Measurements from ENCODE around the gene MRPS31.

DNA sequence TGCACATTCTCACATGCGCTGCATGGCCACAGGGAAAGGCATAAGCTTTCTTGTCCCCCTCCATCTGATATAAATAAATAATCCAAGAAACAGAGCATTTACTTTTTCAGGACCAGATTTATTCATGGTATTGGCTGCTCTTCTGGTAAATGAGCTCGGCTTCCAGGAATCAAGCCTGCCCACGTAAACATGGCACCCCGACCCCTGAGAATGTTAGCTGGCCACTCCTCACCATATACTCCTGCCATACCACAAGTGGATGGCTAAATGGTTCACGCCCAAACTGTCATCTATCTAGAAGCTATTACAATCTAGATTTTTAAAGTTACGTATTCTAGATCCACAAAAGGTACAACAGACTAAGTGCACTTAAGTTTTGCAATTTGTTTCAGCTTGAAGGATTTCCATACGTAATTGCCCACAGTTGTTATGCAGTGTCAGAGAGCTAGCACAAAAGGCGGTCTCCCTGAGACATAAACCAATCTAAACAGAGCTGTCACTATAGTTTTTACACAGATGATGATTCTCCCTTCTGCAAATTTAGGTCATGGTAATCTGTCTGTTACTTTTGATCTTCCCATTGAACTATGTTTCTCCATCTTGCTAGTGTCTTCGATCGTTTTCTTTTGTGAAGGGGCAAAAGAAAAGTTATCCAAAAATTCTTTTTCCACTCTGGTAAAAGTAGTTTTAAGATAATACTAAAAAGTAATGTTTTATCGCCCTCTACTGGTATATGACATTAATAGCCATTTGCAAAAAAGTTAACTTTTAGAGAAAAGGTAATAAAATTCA, 88.3 kb downstream of the MRPS31 start:
- TF ChIP-seq FOXM1 (IDR thresholded peaks at IDR 0.05; ENCODE audit: low read depth) (no peak), RAD21 (IDR thresholded peaks at IDR 0.05; ENCODE audit: low read length) (peak; percentile 65), RCOR1 (IDR thresholded peaks at IDR 0.05; ENCODE audit: low read length) (no peak)
- TF ChIP-seq, protein P1, sequence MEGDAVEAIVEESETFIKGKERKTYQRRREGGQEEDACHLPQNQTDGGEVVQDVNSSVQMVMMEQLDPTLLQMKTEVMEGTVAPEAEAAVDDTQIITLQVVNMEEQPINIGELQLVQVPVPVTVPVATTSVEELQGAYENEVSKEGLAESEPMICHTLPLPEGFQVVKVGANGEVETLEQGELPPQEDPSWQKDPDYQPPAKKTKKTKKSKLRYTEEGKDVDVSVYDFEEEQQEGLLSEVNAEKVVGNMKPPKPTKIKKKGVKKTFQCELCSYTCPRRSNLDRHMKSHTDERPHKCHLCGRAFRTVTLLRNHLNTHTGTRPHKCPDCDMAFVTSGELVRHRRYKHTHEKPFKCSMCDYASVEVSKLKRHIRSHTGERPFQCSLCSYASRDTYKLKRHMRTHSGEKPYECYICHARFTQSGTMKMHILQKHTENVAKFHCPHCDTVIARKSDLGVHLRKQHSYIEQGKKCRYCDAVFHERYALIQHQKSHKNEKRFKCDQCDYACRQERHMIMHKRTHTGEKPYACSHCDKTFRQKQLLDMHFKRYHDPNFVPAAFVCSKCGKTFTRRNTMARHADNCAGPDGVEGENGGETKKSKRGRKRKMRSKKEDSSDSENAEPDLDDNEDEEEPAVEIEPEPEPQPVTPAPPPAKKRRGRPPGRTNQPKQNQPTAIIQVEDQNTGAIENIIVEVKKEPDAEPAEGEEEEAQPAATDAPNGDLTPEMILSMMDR (IDR thresholded peaks at IDR 0.05) = peak; percentile 76
